Activated T-helper 1 cell treated with Interleukin-2 at 50 U/mL for 16 hours (primary cell): ENCODE measurements around the gene BLMH.

ENCODE experiments used
- DNase-seq: peaks from one replicate; pipeline ENCODE4 v3.0.0-alpha.2; 2020; ENCODE audit warnings: low read depth

The BLMH gene

GRCh38 chr17:30199600-30199999 is 92.1 kb downstream of the BLMH start:
- no peak for DNase-seq
